H1 (cell line): Measurements from ENCODE around the gene KIAA1755. TPM values are rescaled to one million over a fixed set of nuclear protein-coding genes. Genes with fewer than 3 reads are reported as not detected.

Experiments
- ASH2L ChIP-seq: fragments of 200-600, 300-600 bp; sonication (generic); IDR thresholded peaks from one replicate; pipeline ENCODE4 v1.7.1; 2017; ENCODE audit warnings: low read length
- CBX8 ChIP-seq: fragments of 300-800, 300-1000 bp; sonication (generic); IDR thresholded peaks from 2 replicates; pipeline ENCODE4 v1.7.1; 2016; ENCODE audit warnings: low read depth, low read length, borderline replicate concordance
- CHD7 ChIP-seq: fragments of 300-600 bp; sonication (generic); IDR thresholded peaks from 2 replicates; pipeline ENCODE4 v1.7.1; 2012; ENCODE audit warnings: low read length, moderate library complexity, mild to moderate bottlenecking, inconsistent platforms; ENCODE audit not compliant: insufficient replicate concordance
- CREB1 ChIP-seq: IDR thresholded peaks from 2 replicates; pipeline ENCODE4 v1.6.1; 2012; ENCODE audit warnings: inconsistent platforms
- HDAC2 ChIP-seq, 2 experiments: fragments of 300-600 bp in 1 of 2; sonication (generic) in 1 of 2; IDR thresholded peaks; 2 replicates each; pipeline ENCODE4 v1.6.1; 2011 to 2012; ENCODE audit warnings: low read depth in 2 of 2, low read length in 2 of 2, mild to moderate bottlenecking in 2 of 2, moderate library complexity in 2 of 2, borderline replicate concordance in 1 of 2, inconsistent platforms in 1 of 2
- polyA plus RNA-seq, 7 experiments: library from polyadenylated mRNA; depleted of rRNA in 3 of 7; stranded (reverse) in 5 of 7; unstranded in 2 of 7; fragments of >200 nt in 5 of 7; fragments of 200-250 nt in 2 of 7; gene quantifications; 1 replicate in 5 of 7; 2 replicates in 1 of 7; 4 replicates in 1 of 7; pipeline versions ENCODE4 v1.2.1 to v1.2.3, GENCODE V29; 2011 to 2013; ENCODE audit warnings: missing spikeins in 2 of 7, mixed read lengths in 2 of 7
- total RNA-seq: library from RNA; stranded (reverse); fragmentation: NEBNext Ultra II Directional; extraction: Animal tissue kit (Norgen Biotek cat#: 25700); gene quantifications from 2 replicates; pipeline ENCODE4 v1.2.1, GENCODE V29; 2021
- TF ChIP-seq, protein P1 (sequence below): IDR thresholded peaks from 2 replicates; pipeline ENCODE4 v1.6.1; 2011; ENCODE audit warnings: low read depth, mild to moderate bottlenecking, low read length; ENCODE audit not compliant: insufficient read depth

Gene KIAA1755
- total and polyA plus RNA-seq, 2 of the 8 experiments (the other 6 are each of a cell fraction or from before 2014, with no cell fraction given), result 0.23 TPM; not detected in 1

- TF ChIP-seq CHD7 (no peak), CREB1 (no peak), HDAC2 (IDR thresholded peaks at IDR 0.05; ENCODE audit: borderline replicate concordance in 1 of 2, low read depth in 2 of 2, low read length in 2 of 2) (no peak), ASH2L (no peak), CBX8 (no peak)
- TF ChIP-seq, protein P1, sequence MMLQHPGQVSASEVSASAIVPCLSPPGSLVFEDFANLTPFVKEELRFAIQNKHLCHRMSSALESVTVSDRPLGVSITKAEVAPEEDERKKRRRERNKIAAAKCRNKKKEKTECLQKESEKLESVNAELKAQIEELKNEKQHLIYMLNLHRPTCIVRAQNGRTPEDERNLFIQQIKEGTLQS, result no peak
These were observed 85.0 kb downstream of the KIAA1755 start (continued) for GRCh38 chr20:38175304-38176180.
